Ishikawa (cell line): Measurements from ENCODE around the gene CHAT.

Experiments used
- CEBPB ChIP-seq: IDR thresholded peaks from 2 replicates; pipeline ENCODE4 v1.6.1; 2012
- CREB1 ChIP-seq: IDR thresholded peaks from 2 replicates; pipeline ENCODE4 v1.6.1; 2012; ENCODE audit warnings: low read depth
- EGR1 ChIP-seq: IDR thresholded peaks from 2 replicates; pipeline ENCODE4 v1.6.1; 2012
- EP300 ChIP-seq: IDR thresholded peaks from 2 replicates; pipeline ENCODE4 v1.6.1; 2012; ENCODE audit warnings: borderline replicate concordance
- FOXM1 ChIP-seq: IDR thresholded peaks from 2 replicates; pipeline ENCODE4 v1.6.1; 2012; ENCODE audit warnings: low read depth, borderline replicate concordance
- MAX ChIP-seq: IDR thresholded peaks from 2 replicates; pipeline ENCODE4 v1.6.1; 2012
- NFIC ChIP-seq: IDR thresholded peaks from 2 replicates; pipeline ENCODE4 v1.6.1; 2012
- RAD21 ChIP-seq: IDR thresholded peaks from 2 replicates; pipeline ENCODE4 v1.6.1; 2012; ENCODE audit warnings: low read depth
- REST ChIP-seq: IDR thresholded peaks from 2 replicates; pipeline ENCODE4 v1.6.1; 2012; ENCODE audit warnings: low read depth, mild to moderate bottlenecking
- TAF1 ChIP-seq: IDR thresholded peaks from 2 replicates; pipeline ENCODE4 v1.6.1; 2012; ENCODE audit warnings: low read depth, mild to moderate bottlenecking
- TCF12 ChIP-seq: IDR thresholded peaks from 2 replicates; pipeline ENCODE4 v1.6.1; 2012; ENCODE audit warnings: low read depth
- TEAD4 ChIP-seq: IDR thresholded peaks from 2 replicates; pipeline ENCODE4 v1.6.1; 2012
- USF1 ChIP-seq: IDR thresholded peaks from 2 replicates; pipeline ENCODE4 v1.6.1; 2012
- YY1 ChIP-seq: IDR thresholded peaks from 2 replicates; pipeline ENCODE4 v1.6.1; 2012; ENCODE audit warnings: low read depth
- ZBTB7A ChIP-seq: IDR thresholded peaks from 2 replicates; pipeline ENCODE4 v1.6.1; 2012; ENCODE audit warnings: low read depth

CHAT gene

GRCh38 chr10:49709934-49710333, 96.1 kb downstream of the CHAT start:
- TF ChIP-seq EGR1 (no peak), NFIC (no peak)

- TF ChIP-seq EP300: no peak
- no peak for TF ChIP-seq YY1
- TF ChIP-seq NFIC: no peak
- TF ChIP-seq RAD21: no peak
- no peak for TF ChIP-seq USF1
- no peak for TF ChIP-seq ZBTB7A
- TF ChIP-seq CEBPB: no peak
- no peak for TF ChIP-seq TAF1
- TF ChIP-seq MAX: no peak
- no peak for TF ChIP-seq CREB1
- TF ChIP-seq EGR1: no peak
- no peak for TF ChIP-seq TEAD4
Measured at GRCh38 chr10:49710966-49711365, 97.1 kb downstream of the CHAT start.

- TF ChIP-seq ZBTB7A: no peak
- TF ChIP-seq TEAD4: no peak
- no peak for TF ChIP-seq RAD21
- TF ChIP-seq YY1: no peak
- TF ChIP-seq EGR1: no peak
- TF ChIP-seq USF1: no peak
- no peak for TF ChIP-seq EP300
- TF ChIP-seq REST: no peak
- TF ChIP-seq MAX: no peak
- TF ChIP-seq NFIC: no peak
- TF ChIP-seq FOXM1: no peak
- no peak for TF ChIP-seq CREB1
- TF ChIP-seq CEBPB: no peak
- TF ChIP-seq TCF12: no peak
- TF ChIP-seq TAF1: no peak
Measured at GRCh38 chr10:49711481-49711880, 97.6 kb downstream of the CHAT start.

GRCh38 chr10:49713266-49713665, 99.4 kb downstream of the CHAT start:
- TF ChIP-seq REST (no peak), YY1 (no peak), MAX (no peak), ZBTB7A (no peak), TAF1 (no peak), FOXM1 (no peak), CEBPB (no peak), EGR1 (no peak), RAD21 (no peak), TEAD4 (no peak), EP300 (no peak), TCF12 (no peak), USF1 (no peak)
